ENCODE measurements around the gene MDFI. TPM values are rescaled to one million over a fixed set of nuclear protein-coding genes. Genes with fewer than 3 reads are reported as not detected.

MDFI gene
- polyA plus RNA-seq, 1 donor from 2014 or later: not detected

DNA sequence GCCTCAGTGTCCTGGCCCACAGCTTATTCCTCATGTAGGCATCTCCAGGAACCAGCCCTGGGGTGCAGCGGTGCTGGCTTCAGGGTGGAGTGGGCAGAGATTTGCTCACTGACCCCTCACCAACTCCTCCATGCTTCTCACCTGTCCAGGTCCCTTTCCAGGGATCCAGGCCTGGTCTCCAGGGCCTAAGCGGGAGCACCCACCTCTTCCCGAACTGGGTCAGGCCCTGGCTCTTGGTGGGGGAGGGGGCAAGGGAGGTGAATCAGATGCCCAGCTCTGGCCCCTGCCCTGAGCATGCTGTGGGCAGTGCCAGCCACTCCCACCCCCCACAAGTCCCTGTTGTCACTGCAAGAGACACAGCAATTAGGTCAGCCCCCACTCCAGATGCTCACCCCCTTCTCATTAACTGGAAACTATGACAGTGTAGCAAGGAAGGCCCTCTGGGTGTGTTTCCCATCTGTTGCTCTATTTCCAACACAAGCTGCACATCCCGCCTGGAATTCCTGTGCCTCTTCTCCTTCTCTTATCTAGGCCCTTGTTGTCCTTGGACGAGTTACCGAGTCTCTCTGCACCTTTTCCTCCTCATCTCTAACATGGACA is 37.0 kb downstream of the MDFI start:
- H3K36me3 Mint-ChIP-seq: no peaks in the 10 kb centered on the region
- no peaks in the 10 kb centered on the region for H3K4me1 Mint-ChIP-seq
- peaks cover 11% of the 10 kb centered on the region for H3K27me3 Mint-ChIP-seq
- no peak overlapping the region for H3K27ac Mint-ChIP-seq
- H3K9me3 Mint-ChIP-seq: no peaks in the 10 kb centered on the region
- no peak overlapping the region for H3K4me3 Mint-ChIP-seq

DNA sequence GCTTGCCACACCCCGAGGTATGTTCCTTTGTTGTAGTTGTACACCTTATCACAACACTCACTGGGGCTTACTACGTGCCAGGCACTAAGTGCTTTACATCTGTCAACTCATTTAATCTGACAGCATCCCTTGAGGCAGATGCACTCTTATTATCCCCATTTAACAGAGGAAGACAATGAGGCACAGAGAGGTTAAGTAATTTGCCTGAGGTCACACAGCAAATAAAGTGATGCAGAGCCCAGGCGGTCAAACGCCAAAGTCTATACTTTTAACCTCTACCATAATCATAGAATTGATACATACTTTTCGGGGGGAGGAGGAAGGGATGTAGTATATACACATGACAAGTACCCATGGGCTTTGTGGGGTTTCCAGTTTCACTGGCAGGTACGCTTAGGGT is 37.7 kb downstream of the MDFI start:
- Mint-ChIP-seq H3K4me3 (no peak overlapping the region), H3K36me3 (no peaks in the 10 kb centered on the region), H3K9me3 (no peaks in the 10 kb centered on the region), H3K4me1 (peaks cover 0 to 2% (median 0%) of the 10 kb centered on the region in 3 donors), H3K27ac (no peak overlapping the region), H3K27me3 (peaks cover 6% of the 10 kb centered on the region)

DNA sequence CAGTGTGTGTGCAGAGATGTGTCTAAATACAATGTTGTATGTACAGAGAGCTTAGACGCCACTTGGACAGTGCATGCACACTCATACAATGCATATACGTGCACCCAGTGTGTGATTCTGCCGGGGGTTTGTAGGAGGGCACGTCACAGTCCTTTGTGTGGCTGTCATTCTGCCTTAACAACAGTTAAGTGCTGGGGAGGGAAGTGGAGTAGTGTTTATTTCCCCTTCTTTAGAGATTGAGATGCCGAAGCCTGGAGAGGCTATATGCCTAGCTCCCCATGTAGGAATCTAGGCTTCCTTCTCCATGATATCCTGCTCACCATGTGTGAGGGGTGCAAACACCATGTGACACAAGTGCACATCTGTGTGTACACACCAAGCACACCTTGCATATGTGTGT is 38.2 kb downstream of the MDFI start:
- Mint-ChIP-seq H3K27me3 (peaks cover 5% of the 10 kb centered on the region), H3K4me1 (peaks cover 0 to 2% (median 0%) of the 10 kb centered on the region in 3 donors), H3K9me3 (no peaks in the 10 kb centered on the region), H3K27ac (no peak overlapping the region), H3K4me3 (no peak overlapping the region), H3K36me3 (no peaks in the 10 kb centered on the region)

DNA sequence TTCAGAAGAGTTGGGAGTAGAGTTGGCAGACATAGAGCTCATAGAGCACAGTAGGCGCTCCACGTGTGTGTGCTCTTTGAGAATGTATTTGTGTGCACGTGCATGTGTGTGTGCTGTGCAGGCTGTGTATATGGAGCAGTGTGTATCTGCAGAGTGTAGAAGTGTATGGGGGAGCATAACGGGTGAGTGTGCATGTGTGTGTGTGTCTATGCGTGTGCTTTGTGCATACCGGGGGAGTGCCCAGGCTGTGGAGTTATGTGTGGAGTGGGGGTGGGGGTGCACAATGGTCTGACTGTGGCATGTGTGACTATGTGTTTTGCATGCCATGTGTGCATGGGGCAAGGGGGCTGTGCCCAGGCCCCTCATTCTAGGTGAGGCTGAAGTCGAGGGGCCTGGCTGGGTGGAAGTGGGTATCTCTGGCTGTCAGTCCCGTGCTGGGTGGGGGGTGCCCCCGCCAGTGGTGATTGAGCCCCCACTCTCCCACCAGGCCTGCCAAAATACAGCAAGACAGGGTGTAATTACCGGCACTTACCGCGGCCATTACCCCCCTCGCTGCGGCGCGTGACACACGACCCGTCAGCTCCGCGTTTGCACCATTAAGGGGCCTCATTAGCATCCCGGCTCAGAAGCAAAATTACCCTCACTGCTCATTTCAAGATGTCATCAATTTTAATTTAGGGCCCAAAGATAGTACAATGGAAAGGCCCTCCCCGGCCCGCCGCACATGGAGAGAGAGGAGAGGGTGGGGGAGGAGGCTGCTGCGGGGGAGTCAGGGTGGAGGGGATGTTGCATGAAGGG is 39.1 kb downstream of the MDFI start:
- Mint-ChIP-seq H3K4me1 (peaks cover 0 to 6% (median 0%) of the 10 kb centered on the region in 3 donors), H3K36me3 (no peaks in the 10 kb centered on the region), H3K4me3 (no peak overlapping the region), H3K27me3 (peaks cover 5% of the 10 kb centered on the region), H3K9me3 (no peaks in the 10 kb centered on the region), H3K27ac (no peak overlapping the region)

DNA sequence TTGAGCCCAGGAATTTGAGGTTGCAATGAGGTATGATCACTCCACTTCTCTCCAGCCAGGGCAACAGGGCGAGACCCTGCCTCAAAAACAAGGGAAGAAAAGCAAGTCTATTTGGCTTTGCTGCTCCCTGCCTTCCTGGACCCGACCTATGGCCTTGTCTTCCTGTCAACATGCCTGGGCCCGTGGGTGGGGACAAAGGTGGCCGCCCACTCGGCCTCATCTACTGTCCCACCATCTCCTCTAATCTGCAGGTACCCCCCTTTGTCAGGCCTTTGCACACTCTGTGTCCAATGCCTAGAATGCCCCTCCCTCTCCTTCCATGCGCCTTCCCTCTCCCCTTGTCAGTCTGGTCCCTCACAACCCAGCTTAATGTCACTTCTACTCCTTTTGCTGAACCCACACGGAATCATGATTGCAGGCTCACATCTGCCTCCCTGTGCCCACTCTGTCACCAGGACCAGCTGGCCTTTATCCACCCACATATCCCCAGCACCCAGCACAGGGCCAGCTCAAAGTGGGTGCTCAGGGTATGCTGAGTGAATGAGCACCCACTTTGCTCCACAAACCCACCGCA is 40.3 kb downstream of the MDFI start:
- H3K27ac Mint-ChIP-seq: no peak overlapping the region
- H3K9me3 Mint-ChIP-seq: no peaks in the 10 kb centered on the region
- H3K36me3 Mint-ChIP-seq: no peaks in the 10 kb centered on the region

DNA sequence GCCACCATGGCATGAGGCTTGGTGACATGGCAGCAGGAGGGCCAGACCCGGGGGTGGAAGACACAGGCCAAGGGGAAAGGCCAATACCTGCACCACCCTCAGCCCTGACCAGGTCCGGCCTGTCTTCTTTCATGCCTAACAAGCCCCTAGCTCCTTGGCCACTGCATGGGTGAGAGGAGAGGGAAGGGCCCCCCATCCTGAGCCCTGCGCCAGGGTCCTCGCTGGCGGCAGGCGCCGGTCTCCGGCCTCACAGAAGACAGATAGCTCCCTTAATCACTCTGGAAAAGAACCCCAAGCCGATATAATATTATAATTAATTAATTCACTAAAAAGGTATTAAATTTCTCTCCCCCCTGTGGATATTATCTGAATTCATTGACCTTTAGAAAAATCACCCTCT is 41.4 kb downstream of the MDFI start:
- no peaks in the 10 kb centered on the region for H3K9me3 Mint-ChIP-seq
- peaks cover 7 to 13% (median 12%) of the 10 kb centered on the region in 3 donors for H3K4me1 Mint-ChIP-seq
- peaks cover 4% of the 10 kb centered on the region for H3K27me3 Mint-ChIP-seq
- H3K36me3 Mint-ChIP-seq: no peaks in the 10 kb centered on the region
- no peak overlapping the region for H3K27ac Mint-ChIP-seq
- H3K4me3 Mint-ChIP-seq: no peak overlapping the region

More for the DNA sequence above, 40.3 kb downstream of the MDFI start:
- Mint-ChIP-seq H3K27me3 (peaks cover 5% of the 10 kb centered on the region), H3K4me3 (no peak overlapping the region), H3K4me1 (peaks cover 4 to 11% (median 9%) of the 10 kb centered on the region in 3 donors)

DNA sequence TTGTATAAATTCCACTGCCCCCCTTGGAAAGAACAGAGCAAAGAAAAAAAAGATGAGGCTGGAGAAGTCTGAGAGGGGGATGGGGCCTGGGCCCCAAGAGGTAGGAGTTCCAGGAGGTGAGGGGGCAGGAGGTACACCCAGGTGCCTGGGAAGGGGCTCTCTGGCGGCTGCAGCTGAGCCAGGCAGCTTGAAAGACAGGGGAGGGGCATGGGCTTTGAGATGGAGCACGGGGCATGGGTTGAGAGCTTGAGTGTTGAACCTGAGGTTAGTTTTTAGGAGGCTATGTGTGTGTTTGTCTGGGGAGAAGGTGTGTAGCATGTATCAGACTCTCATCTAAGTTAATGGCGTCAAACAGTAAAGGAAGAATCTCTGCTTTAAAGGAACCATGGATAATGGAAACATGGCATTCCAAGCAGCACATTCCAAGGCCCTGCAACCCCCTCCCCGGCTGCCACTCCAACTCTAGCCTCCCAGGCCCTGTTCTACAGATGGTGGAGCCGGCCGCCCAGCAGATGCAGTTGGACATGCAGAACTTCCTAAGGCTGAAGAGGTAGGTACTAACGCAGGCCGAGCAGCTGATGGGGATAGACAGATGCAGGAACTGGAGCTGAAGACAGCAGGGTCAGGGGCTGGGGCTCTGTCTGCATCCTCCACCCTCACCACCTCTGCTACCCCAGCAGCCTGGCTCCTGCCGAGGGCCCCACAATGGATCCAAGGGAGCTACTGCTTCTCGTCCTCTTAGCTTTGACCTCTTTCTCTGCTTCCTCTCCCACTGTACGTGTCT is 42.1 kb downstream of the MDFI start:
- Mint-ChIP-seq H3K36me3 (no peaks in the 10 kb centered on the region), H3K4me3 (no peak overlapping the region), H3K27me3 (peaks cover 4% of the 10 kb centered on the region), H3K4me1 (peaks cover 7 to 13% (median 12%) of the 10 kb centered on the region in 3 donors), H3K9me3 (no peaks in the 10 kb centered on the region), H3K27ac (no peak overlapping the region)

DNA sequence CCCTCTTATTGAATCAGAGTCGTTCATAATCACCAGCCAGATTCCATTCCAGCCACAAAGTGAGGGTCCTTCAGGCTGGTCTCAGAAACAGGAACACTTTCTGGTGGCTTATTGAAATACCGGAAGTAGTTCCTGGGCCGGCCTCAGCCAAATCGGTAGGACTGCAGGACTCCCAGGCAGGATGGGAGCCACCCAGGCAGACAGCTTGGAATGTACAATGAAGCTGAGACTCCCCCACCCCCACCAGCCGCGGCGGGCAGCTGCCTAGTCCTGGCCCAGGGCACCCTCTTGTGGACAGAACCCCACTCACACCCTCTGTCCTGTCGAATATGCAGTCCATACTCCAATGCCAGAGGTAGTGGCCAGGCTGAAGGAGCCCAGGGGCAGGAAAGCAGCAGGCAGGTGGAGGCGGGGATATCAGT is 43.8 kb downstream of the MDFI start:
- H3K36me3 Mint-ChIP-seq: no peaks in the 10 kb centered on the region
- peak overlapping the region in 2 of 4 donors; percentile 51 to 71 for H3K4me3 Mint-ChIP-seq
- H3K27ac Mint-ChIP-seq: peak overlapping the region in 1 of 3 donors; percentile 52
- H3K4me1 Mint-ChIP-seq: peaks cover 7 to 13% (median 12%) of the 10 kb centered on the region in 3 donors
- peaks cover 1% of the 10 kb centered on the region for H3K27me3 Mint-ChIP-seq
- H3K9me3 Mint-ChIP-seq: no peaks in the 10 kb centered on the region

DNA sequence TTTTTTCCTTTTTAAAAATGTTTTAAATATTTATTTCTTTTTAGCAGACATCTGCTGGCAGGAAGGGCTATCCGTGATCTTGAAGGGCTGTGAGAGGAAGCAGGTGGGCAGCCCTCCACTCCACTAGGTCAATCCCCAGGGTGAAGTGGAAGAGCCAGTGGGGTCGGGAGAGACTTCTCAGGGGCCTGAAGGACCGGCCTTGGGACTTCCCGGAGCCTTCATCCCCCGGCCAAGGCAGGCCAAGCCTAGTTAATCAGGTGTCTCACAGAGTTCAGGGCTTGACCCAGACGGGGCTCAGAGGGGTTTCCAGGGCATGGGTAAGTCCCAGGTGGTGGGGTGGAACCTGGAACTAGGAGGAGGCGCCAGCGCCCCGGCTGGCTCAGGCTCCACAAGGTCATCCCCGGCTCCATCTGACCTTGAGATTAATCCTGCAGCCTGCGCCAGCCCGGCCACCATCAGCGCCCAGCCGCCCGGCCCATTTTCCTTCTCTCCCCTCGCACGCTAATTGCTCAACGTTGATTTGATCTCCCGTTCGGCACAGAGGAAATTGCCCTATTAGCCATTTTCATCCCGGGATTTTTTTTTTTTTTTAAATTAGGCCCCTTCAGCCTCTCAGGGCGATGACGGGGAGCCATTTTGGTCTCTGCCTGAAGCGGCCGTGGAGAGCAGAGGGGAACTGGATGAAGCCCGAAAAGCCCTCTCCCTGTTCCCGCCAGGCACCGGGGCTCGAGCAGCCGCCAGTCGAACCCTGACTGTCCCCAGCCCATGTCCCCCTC is 44.4 kb downstream of the MDFI start:
- peak overlapping the region; percentile 45 to 82 (median 60) for H3K4me3 Mint-ChIP-seq
- peaks cover 7 to 13% (median 12%) of the 10 kb centered on the region in 3 donors for H3K4me1 Mint-ChIP-seq
- no peaks in the 10 kb centered on the region for H3K36me3 Mint-ChIP-seq
- peak overlapping the region in 2 of 3 donors; percentile 64 to 86 for H3K27ac Mint-ChIP-seq
- no peaks in the 10 kb centered on the region for H3K27me3 Mint-ChIP-seq
- no peaks in the 10 kb centered on the region for H3K9me3 Mint-ChIP-seq

DNA sequence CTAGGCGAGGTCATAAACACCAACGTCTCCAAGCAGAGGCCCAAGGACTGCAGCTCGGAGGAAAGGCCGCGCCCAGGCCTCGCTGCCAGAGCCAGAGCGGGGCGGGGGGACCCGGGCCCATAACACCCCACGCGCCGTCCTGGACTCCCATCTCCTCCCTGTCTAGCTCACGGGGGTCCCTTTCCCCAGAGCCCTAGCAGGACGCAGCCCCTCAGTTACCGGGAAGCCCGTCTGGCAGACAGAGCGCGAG is 44.9 kb downstream of the MDFI start:
- Mint-ChIP-seq H3K27ac (peak overlapping the region in 2 of 3 donors; percentile 64 to 86), H3K27me3 (no peaks in the 10 kb centered on the region), H3K4me3 (peak overlapping the region; percentile 65 to 84 (median 78)), H3K9me3 (no peaks in the 10 kb centered on the region), H3K36me3 (peaks cover 3% of the 10 kb centered on the region), H3K4me1 (peaks cover 7 to 14% (median 13%) of the 10 kb centered on the region in 3 donors)

DNA sequence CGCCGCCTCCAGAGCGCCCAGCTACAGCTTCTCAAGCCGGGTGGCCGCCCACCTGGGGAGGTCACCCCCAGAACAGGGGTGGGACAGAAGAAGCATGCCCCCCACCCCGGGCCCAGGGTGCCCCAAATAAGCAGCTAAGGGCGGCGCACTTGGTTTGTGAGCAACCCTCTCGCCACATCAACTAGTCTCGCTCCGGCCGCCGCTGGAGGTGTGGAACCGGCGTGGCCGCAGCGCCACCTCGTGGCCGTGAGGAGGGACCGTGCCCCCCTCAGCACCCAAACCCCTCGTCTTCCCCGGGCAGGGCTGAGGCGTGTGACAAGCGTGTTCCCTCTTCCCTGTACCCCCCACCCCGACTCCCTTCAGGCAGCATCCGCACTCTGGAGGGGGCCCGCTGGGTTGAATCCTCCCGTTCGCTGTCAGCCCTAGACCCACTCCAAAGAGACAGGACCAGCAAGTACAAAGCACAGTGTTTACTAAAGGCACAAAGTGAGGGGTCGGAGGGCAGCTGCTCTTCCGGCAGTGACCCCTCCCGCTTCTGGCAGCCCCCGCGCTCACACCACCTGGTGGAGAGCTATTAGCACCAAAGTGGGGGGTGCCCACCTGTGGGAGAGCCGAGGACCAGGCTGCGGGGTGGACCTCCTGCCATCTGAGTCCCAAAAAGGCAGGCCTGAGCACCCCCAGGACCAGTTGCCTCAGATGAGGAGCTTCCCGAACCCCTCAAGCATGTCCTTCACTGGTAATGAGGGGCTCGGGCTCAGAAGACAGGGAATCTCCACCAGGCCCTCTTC is 45.4 kb downstream of the MDFI start:
- Mint-ChIP-seq H3K4me1 (peaks cover 7 to 17% (median 13%) of the 10 kb centered on the region in 3 donors), H3K27ac (peak overlapping the region; percentile 64 to 86 (median 71)), H3K36me3 (peaks cover 3% of the 10 kb centered on the region), H3K4me3 (peak overlapping the region; percentile 65 to 84 (median 78)), H3K9me3 (no peaks in the 10 kb centered on the region), H3K27me3 (no peaks in the 10 kb centered on the region)

DNA sequence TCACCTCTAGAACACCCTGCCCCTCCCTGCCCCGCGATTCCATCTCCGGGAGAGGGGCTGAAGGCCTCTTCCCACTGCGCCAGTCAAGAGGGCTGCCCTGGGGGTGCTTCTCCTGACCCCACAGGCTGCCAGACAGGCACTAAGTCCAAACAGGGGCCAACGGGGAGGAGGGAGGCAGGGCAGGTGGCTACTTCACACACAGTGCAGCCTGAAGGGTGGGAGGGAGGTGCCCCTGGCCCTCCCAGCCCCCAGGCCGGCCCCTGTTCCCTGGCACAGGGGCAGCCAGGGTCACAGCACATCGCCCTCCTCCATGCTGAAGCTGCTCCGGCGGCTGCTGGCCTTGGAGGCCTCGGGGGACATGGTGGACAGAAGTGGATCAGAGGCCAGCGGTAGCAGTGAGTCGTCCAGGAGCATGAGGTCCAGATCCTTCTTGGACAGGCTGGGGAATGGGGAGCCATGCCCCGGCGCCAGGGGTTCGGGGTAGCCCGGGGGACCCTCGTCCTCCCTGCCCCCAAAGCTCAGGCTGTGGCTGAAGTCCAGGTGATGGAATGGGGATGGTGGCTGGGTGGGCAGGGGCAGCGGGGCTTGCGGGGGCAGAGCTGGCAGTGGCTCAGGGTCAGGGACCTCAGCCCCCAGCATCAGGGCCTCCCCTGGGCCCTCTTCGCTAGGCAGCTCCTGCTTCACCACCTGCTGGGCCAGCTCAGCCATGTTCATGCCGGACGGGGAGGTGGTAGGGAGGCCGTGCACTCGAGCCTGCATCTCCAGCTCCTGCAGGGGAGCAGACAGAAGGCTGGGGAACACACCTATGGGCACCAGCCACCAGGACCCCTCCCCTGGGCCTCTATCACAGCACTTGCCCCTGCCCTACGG is 46.3 kb downstream of the MDFI start:
- peaks cover 3% of the 10 kb centered on the region for H3K36me3 Mint-ChIP-seq
- peak overlapping the region in 2 of 4 donors; percentile 5 to 12 for H3K4me3 Mint-ChIP-seq
- no peaks in the 10 kb centered on the region for H3K9me3 Mint-ChIP-seq
- H3K4me1 Mint-ChIP-seq: peaks cover 7 to 17% (median 13%) of the 10 kb centered on the region in 3 donors
- H3K27me3 Mint-ChIP-seq: no peaks in the 10 kb centered on the region
- H3K27ac Mint-ChIP-seq: peak overlapping the region in 2 of 3 donors; percentile 46 to 79

All from IgD-negative memory B cell (primary cell).